ENCODE data around the gene TSNAXIP1. TPM values are rescaled to one million over a fixed set of nuclear protein-coding genes. Genes with fewer than 3 reads are reported as not detected.

TSNAXIP1 gene
- total and polyA plus RNA-seq, 10 of the 15 experiments (the other 5 are each of a cell fraction or from before 2014, with no cell fraction given) = 0.09 to 0.63 (median 0.37) TPM; not detected in 1

DNA sequence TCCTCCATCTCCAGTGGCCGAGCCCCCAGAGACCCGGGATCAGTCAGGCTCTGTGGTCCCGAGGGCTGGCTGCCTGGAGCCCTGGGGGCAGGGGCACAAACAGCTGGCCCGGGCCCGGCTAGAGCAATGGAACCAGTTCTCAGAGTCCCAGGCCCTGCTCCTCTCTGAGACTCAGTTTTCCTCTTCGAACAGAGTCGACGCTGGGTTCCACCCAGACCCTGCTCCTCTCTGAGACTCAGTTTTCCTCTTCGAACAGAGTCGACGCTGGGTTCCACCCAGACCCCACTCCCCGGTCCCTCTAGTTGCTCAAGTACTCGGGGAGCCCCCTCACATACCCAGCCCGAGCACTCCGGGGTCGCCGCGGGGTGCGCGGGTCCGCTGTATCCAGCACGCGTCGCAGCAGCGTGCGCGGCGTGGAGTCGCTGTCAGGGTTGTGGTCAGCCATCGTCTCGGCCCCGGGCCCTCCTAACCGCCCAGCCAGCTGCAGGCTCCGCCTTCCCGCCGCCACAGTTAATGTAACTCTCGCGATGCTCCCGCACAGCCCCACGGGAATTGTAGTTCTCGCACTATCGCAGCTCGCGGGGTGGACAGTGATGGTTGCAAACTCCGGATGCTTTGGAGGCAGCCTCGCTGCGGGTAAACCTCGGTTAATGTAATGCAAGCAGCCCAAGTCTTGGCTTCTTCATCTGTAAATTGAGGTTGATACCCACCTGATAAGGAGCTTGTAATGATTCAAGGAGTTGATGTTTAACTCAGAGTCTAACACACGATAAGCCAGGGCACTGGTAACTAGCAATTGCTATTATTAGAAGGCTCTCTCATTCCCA, 26.9 kb downstream of the TSNAXIP1 start (continued):
- TF ChIP-seq, protein P1, sequence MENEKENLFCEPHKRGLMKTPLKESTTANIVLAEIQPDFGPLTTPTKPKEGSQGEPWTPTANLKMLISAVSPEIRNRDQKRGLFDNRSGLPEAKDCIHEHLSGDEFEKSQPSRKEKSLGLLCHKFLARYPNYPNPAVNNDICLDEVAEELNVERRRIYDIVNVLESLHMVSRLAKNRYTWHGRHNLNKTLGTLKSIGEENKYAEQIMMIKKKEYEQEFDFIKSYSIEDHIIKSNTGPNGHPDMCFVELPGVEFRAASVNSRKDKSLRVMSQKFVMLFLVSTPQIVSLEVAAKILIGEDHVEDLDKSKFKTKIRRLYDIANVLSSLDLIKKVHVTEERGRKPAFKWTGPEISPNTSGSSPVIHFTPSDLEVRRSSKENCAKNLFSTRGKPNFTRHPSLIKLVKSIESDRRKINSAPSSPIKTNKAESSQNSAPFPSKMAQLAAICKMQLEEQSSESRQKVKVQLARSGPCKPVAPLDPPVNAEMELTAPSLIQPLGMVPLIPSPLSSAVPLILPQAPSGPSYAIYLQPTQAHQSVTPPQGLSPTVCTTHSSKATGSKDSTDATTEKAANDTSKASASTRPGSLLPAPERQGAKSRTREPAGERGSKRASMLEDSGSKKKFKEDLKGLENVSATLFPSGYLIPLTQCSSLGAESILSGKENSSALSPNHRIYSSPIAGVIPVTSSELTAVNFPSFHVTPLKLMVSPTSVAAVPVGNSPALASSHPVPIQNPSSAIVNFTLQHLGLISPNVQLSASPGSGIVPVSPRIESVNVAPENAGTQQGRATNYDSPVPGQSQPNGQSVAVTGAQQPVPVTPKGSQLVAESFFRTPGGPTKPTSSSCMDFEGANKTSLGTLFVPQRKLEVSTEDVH (IDR thresholded peaks at IDR 0.05; ENCODE audit: low read depth, partially characterized antibody) = no peak
- no peak for TF ChIP-seq ZNF622 (IDR thresholded peaks at IDR 0.05)
- no peak for TF ChIP-seq FOS (IDR thresholded peaks at IDR 0.05; ENCODE audit: borderline replicate concordance, extremely low read depth, insufficient read length)
- TF ChIP-seq, protein P2, sequence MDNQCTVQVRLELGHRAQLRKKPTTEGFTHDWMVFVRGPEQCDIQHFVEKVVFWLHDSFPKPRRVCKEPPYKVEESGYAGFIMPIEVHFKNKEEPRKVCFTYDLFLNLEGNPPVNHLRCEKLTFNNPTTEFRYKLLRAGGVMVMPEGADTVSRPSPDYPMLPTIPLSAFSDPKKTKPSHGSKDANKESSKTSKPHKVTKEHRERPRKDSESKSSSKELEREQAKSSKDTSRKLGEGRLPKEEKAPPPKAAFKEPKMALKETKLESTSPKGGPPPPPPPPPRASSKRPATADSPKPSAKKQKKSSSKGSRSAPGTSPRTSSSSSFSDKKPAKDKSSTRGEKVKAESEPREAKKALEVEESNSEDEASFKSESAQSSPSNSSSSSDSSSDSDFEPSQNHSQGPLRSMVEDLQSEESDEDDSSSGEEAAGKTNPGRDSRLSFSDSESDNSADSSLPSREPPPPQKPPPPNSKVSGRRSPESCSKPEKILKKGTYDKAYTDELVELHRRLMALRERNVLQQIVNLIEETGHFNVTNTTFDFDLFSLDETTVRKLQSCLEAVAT (IDR thresholded peaks at IDR 0.05) = peak; percentile 54; the same call in 1 of the 2 replicates
- no peak for TF ChIP-seq NFYA (IDR thresholded peaks at IDR 0.05; ENCODE audit: borderline replicate concordance, low read depth, low read length)
- peak; percentile 58; the same call in 1 of the 2 replicates for TF ChIP-seq MYB (IDR thresholded peaks at IDR 0.05; ENCODE audit: borderline replicate concordance, low read depth, low read length)
- peak; percentile 69 for TF ChIP-seq HDAC6 (IDR thresholded peaks at IDR 0.05; ENCODE audit: unreplicated experiment)
- peak; percentile 26 to 85; a peak in 2 of 4 replicates for TF ChIP-seq BHLHE40 (IDR thresholded peaks at IDR 0.05; ENCODE audit: borderline replicate concordance in 1 of 2, low read depth in 2 of 2, low read length in 1 of 2)
- 0 out of 4 replicates have a peak, but pooled peaks of 1 of the 2 experiments have one; percentile 7 for TF ChIP-seq EP300 (IDR thresholded peaks at IDR 0.05; ENCODE audit: borderline replicate concordance in 1 of 2, control insufficient read depth in 1 of 2, low read depth in 2 of 2, low read length in 2 of 2)
- no peak for TF ChIP-seq JUNB (IDR thresholded peaks at IDR 0.05)
- TF ChIP-seq, protein P3, sequence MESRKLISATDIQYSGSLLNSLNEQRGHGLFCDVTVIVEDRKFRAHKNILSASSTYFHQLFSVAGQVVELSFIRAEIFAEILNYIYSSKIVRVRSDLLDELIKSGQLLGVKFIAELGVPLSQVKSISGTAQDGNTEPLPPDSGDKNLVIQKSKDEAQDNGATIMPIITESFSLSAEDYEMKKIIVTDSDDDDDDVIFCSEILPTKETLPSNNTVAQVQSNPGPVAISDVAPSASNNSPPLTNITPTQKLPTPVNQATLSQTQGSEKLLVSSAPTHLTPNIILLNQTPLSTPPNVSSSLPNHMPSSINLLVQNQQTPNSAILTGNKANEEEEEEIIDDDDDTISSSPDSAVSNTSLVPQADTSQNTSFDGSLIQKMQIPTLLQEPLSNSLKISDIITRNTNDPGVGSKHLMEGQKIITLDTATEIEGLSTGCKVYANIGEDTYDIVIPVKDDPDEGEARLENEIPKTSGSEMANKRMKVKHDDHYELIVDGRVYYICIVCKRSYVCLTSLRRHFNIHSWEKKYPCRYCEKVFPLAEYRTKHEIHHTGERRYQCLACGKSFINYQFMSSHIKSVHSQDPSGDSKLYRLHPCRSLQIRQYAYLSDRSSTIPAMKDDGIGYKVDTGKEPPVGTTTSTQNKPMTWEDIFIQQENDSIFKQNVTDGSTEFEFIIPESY (IDR thresholded peaks at IDR 0.05) = peak; percentile 13; the same call in 1 of the 2 replicates
- 0 out of 2 replicates have a peak, but pooled peaks have one; percentile 15 for TF ChIP-seq NR2F1 (conservative IDR thresholded peaks at IDR 0.05)
- no peak for TF ChIP-seq ESRRA (IDR thresholded peaks at IDR 0.05; ENCODE audit: low read length)
- TF ChIP-seq NBN (IDR thresholded peaks at IDR 0.05) = peak; percentile 35; the same call in 1 of the 2 replicates
- TF ChIP-seq, protein P4, sequence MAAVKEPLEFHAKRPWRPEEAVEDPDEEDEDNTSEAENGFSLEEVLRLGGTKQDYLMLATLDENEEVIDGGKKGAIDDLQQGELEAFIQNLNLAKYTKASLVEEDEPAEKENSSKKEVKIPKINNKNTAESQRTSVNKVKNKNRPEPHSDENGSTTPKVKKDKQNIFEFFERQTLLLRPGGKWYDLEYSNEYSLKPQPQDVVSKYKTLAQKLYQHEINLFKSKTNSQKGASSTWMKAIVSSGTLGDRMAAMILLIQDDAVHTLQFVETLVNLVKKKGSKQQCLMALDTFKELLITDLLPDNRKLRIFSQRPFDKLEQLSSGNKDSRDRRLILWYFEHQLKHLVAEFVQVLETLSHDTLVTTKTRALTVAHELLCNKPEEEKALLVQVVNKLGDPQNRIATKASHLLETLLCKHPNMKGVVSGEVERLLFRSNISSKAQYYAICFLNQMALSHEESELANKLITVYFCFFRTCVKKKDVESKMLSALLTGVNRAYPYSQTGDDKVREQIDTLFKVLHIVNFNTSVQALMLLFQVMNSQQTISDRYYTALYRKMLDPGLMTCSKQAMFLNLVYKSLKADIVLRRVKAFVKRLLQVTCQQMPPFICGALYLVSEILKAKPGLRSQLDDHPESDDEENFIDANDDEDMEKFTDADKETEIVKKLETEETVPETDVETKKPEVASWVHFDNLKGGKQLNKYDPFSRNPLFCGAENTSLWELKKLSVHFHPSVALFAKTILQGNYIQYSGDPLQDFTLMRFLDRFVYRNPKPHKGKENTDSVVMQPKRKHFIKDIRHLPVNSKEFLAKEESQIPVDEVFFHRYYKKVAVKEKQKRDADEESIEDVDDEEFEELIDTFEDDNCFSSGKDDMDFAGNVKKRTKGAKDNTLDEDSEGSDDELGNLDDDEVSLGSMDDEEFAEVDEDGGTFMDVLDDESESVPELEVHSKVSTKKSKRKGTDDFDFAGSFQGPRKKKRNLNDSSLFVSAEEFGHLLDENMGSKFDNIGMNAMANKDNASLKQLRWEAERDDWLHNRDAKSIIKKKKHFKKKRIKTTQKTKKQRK (IDR thresholded peaks at IDR 0.05; ENCODE audit: low read depth, low read length) = no peak
- TF ChIP-seq TARDBP (IDR thresholded peaks at IDR 0.05; ENCODE audit: borderline replicate concordance) = peak; percentile 83
- TF ChIP-seq MYC (IDR thresholded peaks at IDR 0.05; ENCODE audit: insufficient read depth, insufficient read length, insufficient replicate concordance, low read length, severe bottlenecking) = peak; percentile 41
- TF ChIP-seq POLR2AphosphoS5 (IDR thresholded peaks at IDR 0.05; ENCODE audit: low read length) = peak; percentile 95
- peak; percentile 61; the same call in 1 of the 2 replicates for TF ChIP-seq CREM (IDR thresholded peaks at IDR 0.05; ENCODE audit: low read depth)
